ENCODE measurements around the gene GRIK4. TPM values are rescaled to one million over a fixed set of nuclear protein-coding genes. Genes with fewer than 3 reads are reported as not detected.

GRIK4 gene
- total RNA-seq, 2 experiments from 2014 or later, result not detected

GRCh38 chr11:120917559-120918239 is 406.2 kb downstream of the GRIK4 start:
- intact Hi-C loops (cut with micrococcal nuclease), result no loop called here
- POLR2A ChIA-PET, result interaction anchor here (0.6 kb wide), 1 partner anchor 298 kb away, joined by 3 read pairs; no protein-coding TSS in a partner anchor
- Mint-ChIP-seq H3K27me3 (peaks cover 2% of the 10 kb centered on the region), H3K4me3 (no peak overlapping the region), H3K9me3 (no peaks in the 10 kb centered on the region), H3K27ac (no peak overlapping the region), H3K4me1 (ENCODE audit: low read depth) (no peaks in the 10 kb centered on the region), H3K36me3 (ENCODE audit: low read depth) (no peaks in the 10 kb centered on the region)
- no peak for DNase-seq
- CTCF ChIA-PET, result interaction anchor here (1.4 kb wide), 2 partner anchors 10 to 12 kb away, joined by 4 read pairs; no protein-coding TSS in a partner anchor
- ATAC-seq, result no peak
- TF ChIP-seq CTCF (IDR thresholded peaks at IDR 0.05), result no peak

GRCh38 chr11:120918257-120918656 is 406.7 kb downstream of the GRIK4 start:
- ChIA-PET CTCF (interaction anchor here (1.4 kb wide), 2 partner anchors 10 to 11 kb away, joined by 4 read pairs; no protein-coding TSS in a partner anchor), POLR2A (interaction anchor here (0.6 kb wide), 1 partner anchor 299 kb away, joined by 3 read pairs; no protein-coding TSS in a partner anchor)
- TF ChIP-seq CTCF (IDR thresholded peaks at IDR 0.05), result no peak
- no peak for DNase-seq
- no peaks in the 10 kb centered on the region for H3K36me3 Mint-ChIP-seq (ENCODE audit: low read depth)
- ATAC-seq, result no peak
- peaks cover 2% of the 10 kb centered on the region for H3K27me3 Mint-ChIP-seq
- H3K4me3 Mint-ChIP-seq, result no peak overlapping the region
- H3K4me1 Mint-ChIP-seq (ENCODE audit: low read depth), result no peaks in the 10 kb centered on the region
- intact Hi-C loops (cut with micrococcal nuclease), result no loop called here
- no peaks in the 10 kb centered on the region for H3K9me3 Mint-ChIP-seq
- no peak overlapping the region for H3K27ac Mint-ChIP-seq

GRCh38 chr11:120919045-120919444 is 407.5 kb downstream of the GRIK4 start:
- ChIA-PET CTCF (interaction anchor here (1.2 kb wide), 1 partner anchor 9 kb away, joined by 3 read pairs; no protein-coding TSS in a partner anchor), POLR2A (no interaction called here)
- Mint-ChIP-seq H3K36me3 (ENCODE audit: low read depth) (no peaks in the 10 kb centered on the region), H3K27me3 (peaks cover 2% of the 10 kb centered on the region), H3K4me3 (no peak overlapping the region), H3K4me1 (ENCODE audit: low read depth) (no peaks in the 10 kb centered on the region), H3K27ac (no peak overlapping the region), H3K9me3 (no peaks in the 10 kb centered on the region)
- DNase-seq (no peak), ATAC-seq (no peak)
- intact Hi-C loops (cut with micrococcal nuclease), result no loop called here
- no peak for TF ChIP-seq CTCF (IDR thresholded peaks at IDR 0.05)

- TF ChIP-seq CTCF (IDR thresholded peaks at IDR 0.05), result no peak
- no peak for DNase-seq
- Mint-ChIP-seq H3K27ac (no peak overlapping the region), H3K9me3 (no peaks in the 10 kb centered on the region), H3K4me1 (ENCODE audit: low read depth) (no peaks in the 10 kb centered on the region), H3K4me3 (no peak overlapping the region), H3K27me3 (no peaks in the 10 kb centered on the region), H3K36me3 (ENCODE audit: low read depth) (no peaks in the 10 kb centered on the region)
- ChIA-PET CTCF (interaction anchor here (1.2 kb wide), 1 partner anchor 9 kb away, joined by 3 read pairs; no protein-coding TSS in a partner anchor), POLR2A (no interaction called here)
- intact Hi-C loops (cut with micrococcal nuclease), result no loop called here
- ATAC-seq, result no peak
These were observed 408.0 kb downstream of the GRIK4 start for GRCh38 chr11:120919566-120919965.

GRCh38 chr11:120923866-120924508 is 412.4 kb downstream of the GRIK4 start:
- DNase-seq (no peak), ATAC-seq (no peak)
- Mint-ChIP-seq H3K4me1 (ENCODE audit: low read depth) (no peaks in the 10 kb centered on the region), H3K36me3 (ENCODE audit: low read depth) (no peaks in the 10 kb centered on the region), H3K9me3 (no peaks in the 10 kb centered on the region), H3K27me3 (no peaks in the 10 kb centered on the region), H3K27ac (no peak overlapping the region), H3K4me3 (no peak overlapping the region)
- intact Hi-C loops (cut with micrococcal nuclease), result no loop called here
- ChIA-PET POLR2A (no interaction called here), CTCF (no interaction called here)
- no peak for TF ChIP-seq CTCF (IDR thresholded peaks at IDR 0.05)
